Neutrophil (primary cell): ENCODE data around the gene DDI2.
A peak's percentile ranks its signal among the peaks of the same experiment; 100 is the strongest.

Experiments used
- H3K27ac ChIP-seq: fragments of 200-600 bp; sonication (generic); 2 replicates; pipeline ENCODE4 v1.5.1; 2016; ENCODE audit warnings: mild to moderate bottlenecking, moderate library complexity
- H3K27me3 ChIP-seq: fragments of 200-600 bp; sonication (generic); 2 replicates; pipeline ENCODE4 v1.6.0; 2016; ENCODE audit warnings: mild to moderate bottlenecking
- H3K36me3 ChIP-seq: fragments of 200-600 bp; sonication (generic); 2 replicates; pipeline ENCODE4 v1.5.1; 2017
- H3K4me1 ChIP-seq, 2 experiments: fragments of 200-600 bp in 1 of 2; sonication (generic) in 1 of 2; 1 replicate in 1 of 2; 2 replicates in 1 of 2; pipeline versions ENCODE4 v1.5.1 to v1.6.1; 2013 to 2016; ENCODE audit warnings: low read depth in 1 of 2, low read length in 1 of 2, mild to moderate bottlenecking in 1 of 2, moderate library complexity in 1 of 2; ENCODE audit not compliant: control insufficient read depth in 1 of 2, insufficient read depth in 1 of 2
- H3K4me3 ChIP-seq, 2 experiments: fragments of 200-600 bp in 1 of 2; sonication (generic) in 1 of 2; 1 replicate in 1 of 2; 2 replicates in 1 of 2; pipeline ENCODE4 v1.5.1; 2013 to 2016; ENCODE audit warnings: low read depth in 1 of 2, low read length in 1 of 2, mild to moderate bottlenecking in 1 of 2, moderate library complexity in 1 of 2
- H3K9me3 ChIP-seq: fragments of 200-600 bp; sonication (generic); 2 replicates; pipeline ENCODE4 v1.5.1; 2016
- TF ChIP-seq, protein P1 (sequence below): fragments of 200-600 bp; sonication (generic); IDR thresholded peaks from 2 replicates; pipeline ENCODE4 v1.5.1; 2016; ENCODE audit warnings: antibody characterized with exemption

Gene DDI2

GRCh38 chr1:15583016-15583706 is 34.1 kb upstream of the DDI2 start:
- H3K27me3 ChIP-seq, result peaks cover 29% of the 10 kb centered on the region
- H3K4me3 ChIP-seq, result no peak overlapping the region
- no peaks in the 10 kb centered on the region for H3K9me3 ChIP-seq
- no peaks in the 10 kb centered on the region for H3K36me3 ChIP-seq
- H3K27ac ChIP-seq, result no peak overlapping the region
- H3K4me1 ChIP-seq, result peaks cover 6 to 8% of the 10 kb centered on the region in 2 experiments
- TF ChIP-seq, protein P1, sequence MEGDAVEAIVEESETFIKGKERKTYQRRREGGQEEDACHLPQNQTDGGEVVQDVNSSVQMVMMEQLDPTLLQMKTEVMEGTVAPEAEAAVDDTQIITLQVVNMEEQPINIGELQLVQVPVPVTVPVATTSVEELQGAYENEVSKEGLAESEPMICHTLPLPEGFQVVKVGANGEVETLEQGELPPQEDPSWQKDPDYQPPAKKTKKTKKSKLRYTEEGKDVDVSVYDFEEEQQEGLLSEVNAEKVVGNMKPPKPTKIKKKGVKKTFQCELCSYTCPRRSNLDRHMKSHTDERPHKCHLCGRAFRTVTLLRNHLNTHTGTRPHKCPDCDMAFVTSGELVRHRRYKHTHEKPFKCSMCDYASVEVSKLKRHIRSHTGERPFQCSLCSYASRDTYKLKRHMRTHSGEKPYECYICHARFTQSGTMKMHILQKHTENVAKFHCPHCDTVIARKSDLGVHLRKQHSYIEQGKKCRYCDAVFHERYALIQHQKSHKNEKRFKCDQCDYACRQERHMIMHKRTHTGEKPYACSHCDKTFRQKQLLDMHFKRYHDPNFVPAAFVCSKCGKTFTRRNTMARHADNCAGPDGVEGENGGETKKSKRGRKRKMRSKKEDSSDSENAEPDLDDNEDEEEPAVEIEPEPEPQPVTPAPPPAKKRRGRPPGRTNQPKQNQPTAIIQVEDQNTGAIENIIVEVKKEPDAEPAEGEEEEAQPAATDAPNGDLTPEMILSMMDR, result no peak

DNA sequence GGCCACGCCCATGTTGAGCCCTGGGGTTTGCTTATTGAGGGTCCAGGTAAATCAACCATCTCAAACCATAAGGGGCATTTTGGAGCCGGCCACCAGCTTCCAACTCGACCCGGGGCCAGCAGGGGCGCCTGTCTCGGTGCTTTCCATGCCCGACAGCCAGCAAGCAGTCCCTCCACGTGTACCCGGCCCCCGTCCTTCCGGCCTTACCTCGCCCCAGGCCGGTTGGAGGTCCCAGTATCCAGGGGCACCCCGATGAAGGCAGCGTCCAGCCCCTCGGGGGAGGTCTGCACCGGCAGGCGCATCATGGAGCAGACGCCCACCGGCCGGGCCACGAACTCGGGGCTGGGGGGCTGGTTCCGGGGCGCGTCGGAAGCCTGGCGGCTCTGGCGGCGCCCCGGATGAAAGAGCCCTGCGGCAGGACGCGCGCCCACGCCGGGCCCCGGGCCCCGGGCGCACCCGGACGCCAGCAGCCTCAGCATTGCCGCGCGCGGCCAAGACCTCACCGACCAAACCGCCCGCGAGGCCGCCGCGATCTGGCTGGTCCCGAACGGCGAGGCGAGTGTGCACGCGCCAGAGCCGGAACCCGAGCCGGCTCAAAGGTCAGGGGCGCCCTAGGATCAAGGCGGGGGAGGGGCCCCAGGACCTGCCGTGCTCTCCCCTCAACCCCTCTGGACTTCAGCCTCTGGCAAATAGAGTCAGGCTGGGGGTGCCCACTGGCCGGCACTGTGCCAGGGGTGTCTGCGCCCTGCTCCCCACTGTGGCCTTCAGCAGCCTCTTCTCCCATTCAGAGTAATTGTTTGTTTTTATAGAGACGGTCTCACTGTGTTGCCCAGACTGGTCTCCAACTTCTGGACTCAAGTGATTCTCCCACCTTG is 32.5 kb upstream of the DDI2 start, which contains the start of gene AGMAT:
TSS of gene AGMAT (minus strand) at position 563 of the 875 bp plus-strand sequence. CDS start at position 479, 84 bp downstream.
- Histone ChIP-seq H3K9me3 (no peaks in the 10 kb centered on the region), H3K4me3 (peak within 1 kb of the TSS; percentile 15 to 28), H3K27me3 (peaks cover 29% of the 10 kb centered on the region), H3K4me1 (peaks cover 6 to 8% of the 10 kb centered on the region in 2 experiments), H3K36me3 (no peaks in the 10 kb centered on the region), H3K27ac (no peak within 1 kb of the TSS)
- TF ChIP-seq, protein P1, result no peak

DNA sequence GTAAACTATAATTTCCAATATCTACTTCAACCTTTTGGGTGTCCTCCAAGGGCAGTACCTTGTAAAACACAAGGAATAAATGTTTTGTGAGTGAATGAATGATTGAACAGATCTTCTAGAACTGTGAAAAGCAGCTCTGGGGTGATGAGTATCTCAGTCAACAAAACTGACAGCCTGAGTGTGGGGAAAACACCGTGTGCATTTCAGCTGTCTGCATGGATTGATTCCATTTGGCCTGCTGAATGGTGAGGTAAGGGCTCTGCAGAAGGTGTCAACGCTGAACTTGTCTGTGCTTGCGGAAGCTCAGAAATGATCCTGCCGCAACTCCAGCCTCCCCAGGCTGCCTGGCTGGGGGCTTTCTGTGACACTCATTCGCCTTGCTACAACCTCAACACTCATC is 25.0 kb upstream of the DDI2 start:
- H3K27ac ChIP-seq, result no peak overlapping the region
- no peaks in the 10 kb centered on the region for H3K9me3 ChIP-seq
- H3K27me3 ChIP-seq, result peaks cover 16% of the 10 kb centered on the region
- TF ChIP-seq, protein P1, result no peak
- no peak overlapping the region for H3K4me3 ChIP-seq
- no peaks in the 10 kb centered on the region for H3K36me3 ChIP-seq
- no peaks in the 10 kb centered on the region for H3K4me1 ChIP-seq

GRCh38 chr1:15595809-15596617 is 21.2 kb upstream of the DDI2 start:
- Histone ChIP-seq H3K27me3 (peaks cover 26% of the 10 kb centered on the region), H3K4me3 (no peak overlapping the region), H3K36me3 (no peaks in the 10 kb centered on the region), H3K4me1 (no peaks in the 10 kb centered on the region), H3K27ac (no peak overlapping the region), H3K9me3 (no peaks in the 10 kb centered on the region)
- TF ChIP-seq, protein P1, result no peak

DNA sequence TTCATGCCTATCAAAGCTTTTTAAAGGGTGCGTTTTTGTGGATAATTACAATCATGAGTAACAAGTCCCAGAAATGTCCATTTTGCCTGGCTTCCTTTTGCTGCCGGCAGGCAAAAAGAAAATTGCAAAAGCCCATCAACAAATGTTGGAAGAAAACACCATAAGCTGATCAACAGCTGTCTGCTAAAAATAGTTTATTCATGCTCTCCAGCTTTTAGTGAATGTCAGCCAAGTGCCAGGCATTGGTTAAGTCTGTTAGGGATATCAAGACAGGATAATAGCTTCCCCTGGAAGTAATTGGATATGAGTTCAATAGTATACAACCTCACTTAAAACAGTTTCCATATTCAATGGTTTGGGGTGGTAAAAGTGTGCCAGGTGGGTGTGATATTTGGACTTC is 18.8 kb upstream of the DDI2 start:
- TF ChIP-seq, protein P1, result no peak
- no peak overlapping the region for H3K4me3 ChIP-seq

More for the DNA sequence above, 18.8 kb upstream of the DDI2 start:
- H3K9me3 ChIP-seq, result no peaks in the 10 kb centered on the region
- H3K36me3 ChIP-seq, result no peaks in the 10 kb centered on the region
- no peak overlapping the region for H3K27ac ChIP-seq
- peaks cover 5 to 6% of the 10 kb centered on the region in 2 experiments for H3K4me1 ChIP-seq
- peaks cover 26% of the 10 kb centered on the region for H3K27me3 ChIP-seq
